Gastrocnemius medialis (tissue), 4 donors: ENCODE results near the gene AFF3.

Experiments used
- POLR2A ChIP-seq, 2 donors: fragments of 450-650 bp; IDR thresholded peaks; one replicate each; pipeline ENCODE4 v1.6.1; 2017; ENCODE audit warnings: antibody characterized with exemption in 2 of 2, mild to moderate bottlenecking in 2 of 2, moderate library complexity in 2 of 2
- TF ChIP-seq, protein P1 (sequence below), 5 experiments: fragments of 450-650 bp in 3 of 5; fragments of 200-600 bp in 2 of 5; sonication (generic) in 2 of 5; IDR thresholded peaks in 4 of 5; conservative IDR thresholded peaks in 1 of 5; 1 replicate in 4 of 5; 2 replicates in 1 of 5; pipeline ENCODE4 v1.5.1; 2016 to 2019; ENCODE audit warnings: antibody characterized with exemption in 5 of 5, mild to moderate bottlenecking in 3 of 5, moderate library complexity in 3 of 5

DNA sequence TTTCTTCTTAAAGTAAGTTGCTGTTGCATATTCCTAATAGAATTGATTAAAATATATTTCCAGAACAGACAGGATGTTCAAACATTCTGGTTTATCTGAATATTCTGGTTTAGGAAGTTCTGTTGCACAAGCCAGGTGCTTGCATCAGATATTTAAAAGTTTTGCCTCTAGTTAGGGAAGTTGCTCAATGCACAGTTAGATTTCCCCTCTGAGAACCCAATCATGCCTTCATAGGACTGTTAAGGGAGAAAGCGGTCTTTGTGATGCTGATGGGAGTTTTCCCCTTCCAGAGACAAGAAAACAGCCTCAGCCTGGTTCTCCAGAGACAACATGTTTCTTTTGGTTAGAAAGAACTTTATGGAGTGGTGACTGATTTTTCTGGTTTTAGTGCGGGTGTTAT lies 587.0 kb downstream of the AFF3 start:
- TF ChIP-seq, protein P1, sequence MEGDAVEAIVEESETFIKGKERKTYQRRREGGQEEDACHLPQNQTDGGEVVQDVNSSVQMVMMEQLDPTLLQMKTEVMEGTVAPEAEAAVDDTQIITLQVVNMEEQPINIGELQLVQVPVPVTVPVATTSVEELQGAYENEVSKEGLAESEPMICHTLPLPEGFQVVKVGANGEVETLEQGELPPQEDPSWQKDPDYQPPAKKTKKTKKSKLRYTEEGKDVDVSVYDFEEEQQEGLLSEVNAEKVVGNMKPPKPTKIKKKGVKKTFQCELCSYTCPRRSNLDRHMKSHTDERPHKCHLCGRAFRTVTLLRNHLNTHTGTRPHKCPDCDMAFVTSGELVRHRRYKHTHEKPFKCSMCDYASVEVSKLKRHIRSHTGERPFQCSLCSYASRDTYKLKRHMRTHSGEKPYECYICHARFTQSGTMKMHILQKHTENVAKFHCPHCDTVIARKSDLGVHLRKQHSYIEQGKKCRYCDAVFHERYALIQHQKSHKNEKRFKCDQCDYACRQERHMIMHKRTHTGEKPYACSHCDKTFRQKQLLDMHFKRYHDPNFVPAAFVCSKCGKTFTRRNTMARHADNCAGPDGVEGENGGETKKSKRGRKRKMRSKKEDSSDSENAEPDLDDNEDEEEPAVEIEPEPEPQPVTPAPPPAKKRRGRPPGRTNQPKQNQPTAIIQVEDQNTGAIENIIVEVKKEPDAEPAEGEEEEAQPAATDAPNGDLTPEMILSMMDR (IDR thresholded peaks at IDR 0.05 in 4 of 5, conservative IDR thresholded peaks at IDR 0.05 in 1 of 5), result no peak
- TF ChIP-seq POLR2A (IDR thresholded peaks at IDR 0.05), result no peak
